K562 (cell line): ENCODE data around the gene WIPF1. TPM values are rescaled to one million over a fixed set of nuclear protein-coding genes. Genes with fewer than 3 reads are reported as not detected.
A peak's percentile ranks its signal among the peaks of the same experiment; 100 is the strongest.

Experiments used
- ATAC-seq: fragments of 200-7000 bp; cut with Tn5 transposase; 3 replicates; pipeline ENCODE4 v1.9.1; 2020; ENCODE audit warnings: moderate library complexity
- BruUV-seq: library from RNA; stranded (reverse); fragments of 400-500 nt; replicated peaks from 2 replicates; lab custom pipeline; 2021; lab: Mats Ljungman, UMichigan
- CTCF ChIA-PET: fragments of 300-600 bp; formaldehyde crosslinking; extraction: SDS; loops from one replicate; lab custom pipeline; 2021; ENCODE audit warnings: low intra/inter-chr PET ratio; lab: Yijun Ruan, JAX
- POLR2A ChIA-PET: fragments of 300-600, 350-650 bp; sonication (Branson Sonifier 250); formaldehyde crosslinking; extraction: SDS; loops from one replicate; lab custom pipeline; 2021; ENCODE audit warnings: antibody characterized with exemption, inconsistent platforms; lab: Yijun Ruan, JAX
- DNase-seq, 4 experiments: peaks; one replicate each; pipeline versions ENCODE4 v3.0.0 to v3.0.0-alpha.2; 2011 to 2018; ENCODE audit warnings: low spot score in 3 of 4, mixed read lengths in 3 of 4; ENCODE audit errors: extremely low read depth in 1 of 4
- FAIRE-seq: peaks from 2 replicates; lab custom pipeline; 2011; peaks lifted over from hg19 to GRCh38; lab: Jason Lieb, UNC
- H2AFZ ChIP-seq: 2 replicates; pipeline ENCODE4 v1.6.0; 2011; ENCODE audit warnings: low read depth, low read length, control low read depth, inconsistent platforms
- H3K27ac ChIP-seq: fragments of 200-600 bp; 3 replicates; pipeline ENCODE4 v1.8.0; 2011; ENCODE audit warnings: low read depth, mild to moderate bottlenecking, control low read depth, inconsistent platforms, low read length, moderate library complexity, mixed read lengths; ENCODE audit errors: extremely low read depth
- H3K27me3 ChIP-seq, 2 experiments: fragments of 300-600 bp in 1 of 2; 2 replicates in 1 of 2; 3 replicates in 1 of 2; pipeline versions ENCODE4 v1.6.0 to v1.8.0; 2011; ENCODE audit warnings: inconsistent platforms in 2 of 2, low read length in 2 of 2, mild to moderate bottlenecking in 1 of 2, mixed read lengths in 1 of 2, moderate library complexity in 1 of 2; ENCODE audit not compliant: control insufficient read depth in 2 of 2, insufficient read depth in 2 of 2
- H3K36me3 ChIP-seq: fragments of 300-600 bp; 3 replicates; pipeline ENCODE4 v1.8.0; 2011; ENCODE audit warnings: mild to moderate bottlenecking, low read length, inconsistent platforms; ENCODE audit not compliant: control insufficient read depth, insufficient read depth
- H3K4me1 ChIP-seq, 2 experiments: fragments of 200-600 bp in 1 of 2; replicated peaks in 1 of 2; 2 replicates in 1 of 2; 3 replicates in 1 of 2; pipeline versions ENCODE4 v1.5.1 to v1.8.0; 2011; ENCODE audit warnings: inconsistent platforms in 2 of 2, low read length in 2 of 2, mild to moderate bottlenecking in 1 of 2, mixed read lengths in 1 of 2, moderate library complexity in 1 of 2; ENCODE audit not compliant: control insufficient read depth in 2 of 2, insufficient read depth in 2 of 2
- H3K4me2 ChIP-seq: 2 replicates; pipeline ENCODE4 v1.6.1; 2011; ENCODE audit warnings: low read length, control low read depth, inconsistent platforms, mixed read lengths; ENCODE audit not compliant: insufficient read depth
- H3K4me3 ChIP-seq: fragments of 200-600 bp; sonication (generic), shearing (Covaris generic); 2 replicates; pipeline ENCODE4 v1.5.1; 2016; ENCODE audit warnings: control low read depth, inconsistent platforms
- H3K79me2 ChIP-seq: fragments of 200-600 bp; 3 replicates; pipeline ENCODE4 v1.8.0; 2011; ENCODE audit warnings: low read length, inconsistent platforms; ENCODE audit not compliant: control insufficient read depth, insufficient read depth
- H3K9ac ChIP-seq, 2 experiments: 2 replicates each; pipeline versions ENCODE4 v1.6.0 to v1.6.1; 2011; ENCODE audit warnings: low read depth in 2 of 2, low read length in 2 of 2, control low read depth in 1 of 2, inconsistent platforms in 1 of 2, mild to moderate bottlenecking in 1 of 2, mixed read lengths in 1 of 2; ENCODE audit not compliant: insufficient read depth in 1 of 2
- H3K9me1 ChIP-seq: one replicate; pipeline ENCODE4 v1.6.0; 2011; ENCODE audit warnings: inconsistent platforms, mild to moderate bottlenecking, low read length, moderate library complexity; ENCODE audit not compliant: control insufficient read depth, insufficient read depth
- H3K9me3 ChIP-seq: replicated peaks from 2 replicates; pipeline ENCODE4 v1.5.1; 2011; ENCODE audit warnings: low read depth, low read length, inconsistent platforms; ENCODE audit not compliant: control insufficient read depth, insufficient read depth
- H4K20me1 ChIP-seq: replicated peaks from 2 replicates; pipeline ENCODE4 v1.6.1; 2011; ENCODE audit warnings: low read length, inconsistent platforms, mixed read lengths; ENCODE audit not compliant: control insufficient read depth, insufficient read depth
- EP400 ChIP-seq: fragments of 450-650 bp; IDR thresholded peaks from 2 replicates; pipeline ENCODE4 v1.6.1; 2017; ENCODE audit warnings: antibody characterized with exemption, mild to moderate bottlenecking, moderate library complexity
- RAD21 ChIP-seq, 2 experiments: fragments of 250-450 bp in 1 of 2; fragments of 450-650 bp in 1 of 2; sonication (Bioruptor Pico) in 1 of 2; formaldehyde crosslinking in 1 of 2; IDR thresholded peaks in 1 of 2; conservative IDR thresholded peaks in 1 of 2; 2 replicates each; pipeline versions ENCODE4 v1.4.0 to v1.8.0; 2020 to 2022; ENCODE audit warnings: mild to moderate bottlenecking in 2 of 2, moderate library complexity in 1 of 2
- SMC3 ChIP-seq: conservative IDR thresholded peaks from 2 replicates; pipeline ENCODE4 v1.6.1; 2011; ENCODE audit warnings: low read depth, low read length, improper control_type of control experiment; ENCODE audit not compliant: insufficient read depth
- ZNF384 ChIP-seq: IDR thresholded peaks from 2 replicates; pipeline ENCODE4 v1.6.1; 2012; ENCODE audit warnings: low read depth, low read length, improper control_type of control experiment
- WGBS: fragments of 100-300 bp; shearing (Covaris generic); methylation state at CpG from one replicate; pipeline ENCODE4 v1.1.6; 2016; ENCODE audit warnings: low coverage, mixed read lengths; ENCODE audit not compliant: insufficient coverage; ENCODE audit errors: missing lambda C conversion rate; 5-methylcytosine and 5-hydroxymethylcytosine counted together
- in situ Hi-C: fragments of 300-500 bp; cut with MboI; formaldehyde crosslinking; loops from 4 replicates; pipeline ENCODE4 v1.15.0; 2018; ENCODE audit warnings: inconsistent platforms, mixed read lengths
- intact Hi-C: fragments of 100-400 bp; cut with micrococcal nuclease; formaldehyde crosslinking; loops from 2 replicates; pipeline ENCODE4 v1.14.2; 2022
- polyA plus RNA-seq, 8 experiments: library from polyadenylated mRNA; depleted of rRNA in 4 of 8; stranded (reverse) in 5 of 8; unstranded in 3 of 8; fragments of >200 nt; fragmentation: Nextera tagmentation in 2 of 8; fragmentation: Illumina TruSeq in 1 of 8; extraction: Ambion mirVana in 2 of 8; extraction: Trizol in 1 of 8; gene quantifications; 2 replicates each; pipeline versions ENCODE4 v1.2.1 to v1.2.3, GENCODE V29; 2011 to 2014; ENCODE audit warnings: inconsistent platforms in 1 of 8, missing spikeins in 1 of 8
- total RNA-seq, 7 experiments: library from RNA; depleted of rRNA in 6 of 7; stranded (reverse); fragments of >200 nt in 6 of 7; fragmentation: Illumina TruSeq in 2 of 7; extraction: Trizol in 2 of 7; gene quantifications; 2 replicates each; pipeline versions ENCODE4 v1.2.1 to v1.2.3, GENCODE V29; 2011 to 2021; ENCODE audit warnings: low replicate concordance in 1 of 7
- TF ChIP-seq, protein P1 (sequence below): fragments of 450-650 bp; formaldehyde crosslinking; IDR thresholded peaks from 2 replicates; pipeline ENCODE4 v1.4.0; 2020; ENCODE audit warnings: mild to moderate bottlenecking, moderate library complexity
- TF ChIP-seq, protein P2 (sequence below), 2 experiments: fragments of 450-650 bp; formaldehyde crosslinking in 1 of 2; IDR thresholded peaks; 2 replicates each; pipeline versions ENCODE4 v1.4.0 to v1.6.1; 2014 to 2020; ENCODE audit warnings: mild to moderate bottlenecking in 2 of 2, borderline replicate concordance in 1 of 2, low read depth in 1 of 2
- TF ChIP-seq, protein P3 (sequence below): IDR thresholded peaks from 2 replicates; pipeline ENCODE4 v1.6.1; 2011; ENCODE audit not compliant: insufficient read length; ENCODE audit errors: extremely low read depth
- TF ChIP-seq, protein P4 (sequence below), 3 experiments: IDR thresholded peaks in 2 of 3; conservative IDR thresholded peaks in 1 of 3; 2 replicates each; pipeline ENCODE4 v1.5.1; 2011 to 2012; ENCODE audit warnings: low read length in 3 of 3, mild to moderate bottlenecking in 3 of 3, control low read depth in 2 of 3, improper control_type of control experiment in 1 of 3, inconsistent platforms in 1 of 3, low read depth in 1 of 3, mixed read lengths in 1 of 3, moderate library complexity in 1 of 3; ENCODE audit not compliant: insufficient read depth in 2 of 3

Gene WIPF1
- total and polyA plus RNA-seq, 9 of the 15 experiments (the other 6 are each of a cell fraction or from before 2014, with no cell fraction given), result 0.54 to 4.9 (median 2.4) TPM

DNA sequence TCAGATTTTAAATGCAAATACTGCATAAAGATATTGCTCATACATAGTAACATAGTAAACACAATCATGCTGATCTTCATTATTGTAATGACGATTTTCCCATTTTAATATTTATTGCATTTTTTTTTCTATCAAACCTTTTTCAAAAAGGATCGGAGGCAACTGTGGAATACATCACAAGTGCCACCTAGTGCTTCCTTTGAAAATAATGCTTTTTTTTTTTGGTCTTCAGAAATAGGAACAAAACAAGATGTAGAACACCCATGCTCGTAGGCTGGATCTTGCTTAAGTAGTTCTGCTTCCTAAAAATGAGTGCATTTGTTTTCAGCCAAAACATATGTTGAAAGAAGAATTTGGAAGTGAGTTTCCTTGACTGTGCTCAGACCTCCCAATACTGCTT lies 75.1 kb downstream of the WIPF1 start:
- Histone ChIP-seq H3K79me2 (no peaks in the 10 kb centered on the region), H3K9ac (no peak overlapping the region), H3K4me3 (no peak overlapping the region), H3K9me3 (no peaks in the 10 kb centered on the region), H3K36me3 (no peaks in the 10 kb centered on the region), H3K9me1 (peaks cover 2% of the 10 kb centered on the region), H4K20me1 (no peaks in the 10 kb centered on the region), H2AFZ (no peak overlapping the region), H3K27ac (no peak overlapping the region), H3K4me1 (no peaks in the 10 kb centered on the region), H3K27me3 (peaks cover 18 to 22% of the 10 kb centered on the region in 2 experiments; a peak in 4 of 5 replicates), H3K4me2 (no peak overlapping the region)
- TF ChIP-seq, protein P1, sequence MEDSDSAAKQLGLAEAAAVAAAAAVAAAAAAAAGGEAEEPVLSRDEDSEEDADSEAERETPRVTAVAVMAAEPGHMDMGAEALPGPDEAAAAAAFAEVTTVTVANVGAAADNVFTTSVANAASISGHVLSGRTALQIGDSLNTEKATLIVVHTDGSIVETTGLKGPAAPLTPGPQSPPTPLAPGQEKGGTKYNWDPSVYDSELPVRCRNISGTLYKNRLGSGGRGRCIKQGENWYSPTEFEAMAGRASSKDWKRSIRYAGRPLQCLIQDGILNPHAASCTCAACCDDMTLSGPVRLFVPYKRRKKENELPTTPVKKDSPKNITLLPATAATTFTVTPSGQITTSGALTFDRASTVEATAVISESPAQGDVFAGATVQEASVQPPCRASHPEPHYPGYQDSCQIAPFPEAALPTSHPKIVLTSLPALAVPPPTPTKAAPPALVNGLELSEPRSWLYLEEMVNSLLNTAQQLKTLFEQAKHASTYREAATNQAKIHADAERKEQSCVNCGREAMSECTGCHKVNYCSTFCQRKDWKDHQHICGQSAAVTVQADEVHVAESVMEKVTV, result peak; percentile 24; the same call in 1 of the 2 replicates
- TF ChIP-seq, protein P2, sequence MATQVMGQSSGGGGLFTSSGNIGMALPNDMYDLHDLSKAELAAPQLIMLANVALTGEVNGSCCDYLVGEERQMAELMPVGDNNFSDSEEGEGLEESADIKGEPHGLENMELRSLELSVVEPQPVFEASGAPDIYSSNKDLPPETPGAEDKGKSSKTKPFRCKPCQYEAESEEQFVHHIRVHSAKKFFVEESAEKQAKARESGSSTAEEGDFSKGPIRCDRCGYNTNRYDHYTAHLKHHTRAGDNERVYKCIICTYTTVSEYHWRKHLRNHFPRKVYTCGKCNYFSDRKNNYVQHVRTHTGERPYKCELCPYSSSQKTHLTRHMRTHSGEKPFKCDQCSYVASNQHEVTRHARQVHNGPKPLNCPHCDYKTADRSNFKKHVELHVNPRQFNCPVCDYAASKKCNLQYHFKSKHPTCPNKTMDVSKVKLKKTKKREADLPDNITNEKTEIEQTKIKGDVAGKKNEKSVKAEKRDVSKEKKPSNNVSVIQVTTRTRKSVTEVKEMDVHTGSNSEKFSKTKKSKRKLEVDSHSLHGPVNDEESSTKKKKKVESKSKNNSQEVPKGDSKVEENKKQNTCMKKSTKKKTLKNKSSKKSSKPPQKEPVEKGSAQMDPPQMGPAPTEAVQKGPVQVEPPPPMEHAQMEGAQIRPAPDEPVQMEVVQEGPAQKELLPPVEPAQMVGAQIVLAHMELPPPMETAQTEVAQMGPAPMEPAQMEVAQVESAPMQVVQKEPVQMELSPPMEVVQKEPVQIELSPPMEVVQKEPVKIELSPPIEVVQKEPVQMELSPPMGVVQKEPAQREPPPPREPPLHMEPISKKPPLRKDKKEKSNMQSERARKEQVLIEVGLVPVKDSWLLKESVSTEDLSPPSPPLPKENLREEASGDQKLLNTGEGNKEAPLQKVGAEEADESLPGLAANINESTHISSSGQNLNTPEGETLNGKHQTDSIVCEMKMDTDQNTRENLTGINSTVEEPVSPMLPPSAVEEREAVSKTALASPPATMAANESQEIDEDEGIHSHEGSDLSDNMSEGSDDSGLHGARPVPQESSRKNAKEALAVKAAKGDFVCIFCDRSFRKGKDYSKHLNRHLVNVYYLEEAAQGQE (IDR thresholded peaks at IDR 0.05; ENCODE audit: borderline replicate concordance), result 0 out of 2 replicates have a peak, but pooled peaks have one; percentile 28
- TF ChIP-seq, protein P2 (CRISPR knock-in tag; IDR thresholded peaks at IDR 0.05; ENCODE audit: low read depth), result no peak
- no peak for TF ChIP-seq EP400
- TF ChIP-seq RAD21 (CRISPR knock-in tag; conservative IDR thresholded peaks at IDR 0.05 in 1 of 2, IDR thresholded peaks at IDR 0.05 in 1 of 2), result peak; percentile 58 to 75
- TF ChIP-seq, protein P3, sequence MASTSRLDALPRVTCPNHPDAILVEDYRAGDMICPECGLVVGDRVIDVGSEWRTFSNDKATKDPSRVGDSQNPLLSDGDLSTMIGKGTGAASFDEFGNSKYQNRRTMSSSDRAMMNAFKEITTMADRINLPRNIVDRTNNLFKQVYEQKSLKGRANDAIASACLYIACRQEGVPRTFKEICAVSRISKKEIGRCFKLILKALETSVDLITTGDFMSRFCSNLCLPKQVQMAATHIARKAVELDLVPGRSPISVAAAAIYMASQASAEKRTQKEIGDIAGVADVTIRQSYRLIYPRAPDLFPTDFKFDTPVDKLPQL, result no peak
- TF ChIP-seq SMC3, result 0 out of 2 replicates have a peak, but pooled peaks have one; percentile 14
- TF ChIP-seq, protein P4, sequence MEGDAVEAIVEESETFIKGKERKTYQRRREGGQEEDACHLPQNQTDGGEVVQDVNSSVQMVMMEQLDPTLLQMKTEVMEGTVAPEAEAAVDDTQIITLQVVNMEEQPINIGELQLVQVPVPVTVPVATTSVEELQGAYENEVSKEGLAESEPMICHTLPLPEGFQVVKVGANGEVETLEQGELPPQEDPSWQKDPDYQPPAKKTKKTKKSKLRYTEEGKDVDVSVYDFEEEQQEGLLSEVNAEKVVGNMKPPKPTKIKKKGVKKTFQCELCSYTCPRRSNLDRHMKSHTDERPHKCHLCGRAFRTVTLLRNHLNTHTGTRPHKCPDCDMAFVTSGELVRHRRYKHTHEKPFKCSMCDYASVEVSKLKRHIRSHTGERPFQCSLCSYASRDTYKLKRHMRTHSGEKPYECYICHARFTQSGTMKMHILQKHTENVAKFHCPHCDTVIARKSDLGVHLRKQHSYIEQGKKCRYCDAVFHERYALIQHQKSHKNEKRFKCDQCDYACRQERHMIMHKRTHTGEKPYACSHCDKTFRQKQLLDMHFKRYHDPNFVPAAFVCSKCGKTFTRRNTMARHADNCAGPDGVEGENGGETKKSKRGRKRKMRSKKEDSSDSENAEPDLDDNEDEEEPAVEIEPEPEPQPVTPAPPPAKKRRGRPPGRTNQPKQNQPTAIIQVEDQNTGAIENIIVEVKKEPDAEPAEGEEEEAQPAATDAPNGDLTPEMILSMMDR (IDR thresholded peaks at IDR 0.05 in 2 of 3, conservative IDR thresholded peaks at IDR 0.05 in 1 of 3; ENCODE audit: insufficient read depth in 2 of 3, low read depth in 1 of 3, low read length in 3 of 3), result peak in 1 of 3 experiments; percentile 55; a peak in 3 of 6 replicates
- TF ChIP-seq ZNF384, result peak; percentile 52
- DNase-seq (no peak), FAIRE-seq (no peak), ATAC-seq (no peak)
- intact Hi-C loops (loop anchor here (1.0 kb wide), 1 partner anchor 60 kb away; no protein-coding TSS in a partner anchor), in situ Hi-C loops (no loop called here)
- 4% methylated on average over 3 of the region's 3 CpGs for WGBS
- no TSS peak for BruUV-seq
- ChIA-PET POLR2A (no interaction called here), CTCF (interaction anchor here (1.3 to 1.6 kb wide), 2 partner anchors 58 to 60 kb away, joined by 8 to 11 read pairs; no protein-coding TSS in a partner anchor)
